WI38 (cell line): ENCODE measurements around the gene EFNA5.

Experiments
- H3K4me3 ChIP-seq: 2 replicates; pipeline ENCODE4 v1.5.1; 2011; ENCODE audit warnings: low read depth, mild to moderate bottlenecking, control low read depth, low read length
- TF ChIP-seq, protein P1 (sequence below): IDR thresholded peaks from 2 replicates; pipeline ENCODE4 v1.5.1; 2012; ENCODE audit warnings: low read depth, mild to moderate bottlenecking, control low read depth, low read length

The EFNA5 gene

DNA sequence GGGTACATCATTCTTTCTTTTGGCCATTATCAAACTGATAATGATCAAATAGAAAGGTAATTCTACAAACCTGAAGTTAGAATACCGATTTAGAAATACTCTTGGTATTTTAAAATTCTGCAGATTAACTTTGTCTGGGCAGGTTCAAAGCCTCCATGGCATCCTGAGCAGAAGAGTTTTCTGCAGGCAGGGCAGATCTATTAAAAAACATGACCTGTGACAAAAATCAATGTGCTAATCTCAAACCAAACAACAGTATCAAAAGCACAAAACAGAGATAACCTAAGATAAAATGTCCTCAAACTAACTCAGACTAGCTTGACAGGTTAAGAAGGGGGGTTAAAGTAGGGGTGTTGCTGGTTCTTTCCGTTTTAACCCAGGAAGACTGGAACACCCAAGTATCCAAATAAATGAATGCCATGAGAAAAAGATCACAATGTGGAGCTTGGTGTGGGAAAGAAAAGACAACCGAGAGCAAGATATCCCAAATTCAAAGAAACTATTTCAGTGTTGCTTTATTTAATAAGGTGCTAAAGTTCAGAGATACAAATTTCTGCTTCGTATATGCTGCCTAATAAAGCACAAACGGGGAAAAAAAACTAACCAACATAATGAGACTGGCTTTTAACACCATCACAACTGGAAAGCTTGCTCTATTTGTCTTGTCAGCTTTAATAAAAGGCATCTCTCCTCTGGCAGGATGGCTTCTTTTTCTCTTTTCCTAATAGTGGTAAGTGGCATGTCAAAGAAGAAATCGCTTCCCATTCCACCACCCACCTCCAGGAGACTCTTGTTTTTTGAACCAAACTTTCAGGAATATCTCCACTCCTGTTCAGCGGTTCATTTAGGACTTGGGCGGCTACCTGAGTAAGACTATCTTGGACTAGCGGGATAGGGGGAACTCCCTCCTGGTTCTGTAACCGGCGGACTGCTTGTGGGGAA, 2.3 kb downstream of the EFNA5 start:
- H3K4me3 ChIP-seq = peak overlapping the region; percentile 68
- TF ChIP-seq, protein P1, sequence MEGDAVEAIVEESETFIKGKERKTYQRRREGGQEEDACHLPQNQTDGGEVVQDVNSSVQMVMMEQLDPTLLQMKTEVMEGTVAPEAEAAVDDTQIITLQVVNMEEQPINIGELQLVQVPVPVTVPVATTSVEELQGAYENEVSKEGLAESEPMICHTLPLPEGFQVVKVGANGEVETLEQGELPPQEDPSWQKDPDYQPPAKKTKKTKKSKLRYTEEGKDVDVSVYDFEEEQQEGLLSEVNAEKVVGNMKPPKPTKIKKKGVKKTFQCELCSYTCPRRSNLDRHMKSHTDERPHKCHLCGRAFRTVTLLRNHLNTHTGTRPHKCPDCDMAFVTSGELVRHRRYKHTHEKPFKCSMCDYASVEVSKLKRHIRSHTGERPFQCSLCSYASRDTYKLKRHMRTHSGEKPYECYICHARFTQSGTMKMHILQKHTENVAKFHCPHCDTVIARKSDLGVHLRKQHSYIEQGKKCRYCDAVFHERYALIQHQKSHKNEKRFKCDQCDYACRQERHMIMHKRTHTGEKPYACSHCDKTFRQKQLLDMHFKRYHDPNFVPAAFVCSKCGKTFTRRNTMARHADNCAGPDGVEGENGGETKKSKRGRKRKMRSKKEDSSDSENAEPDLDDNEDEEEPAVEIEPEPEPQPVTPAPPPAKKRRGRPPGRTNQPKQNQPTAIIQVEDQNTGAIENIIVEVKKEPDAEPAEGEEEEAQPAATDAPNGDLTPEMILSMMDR = no peak

- TF ChIP-seq, protein P1 = no peak
- no peak overlapping the region for H3K4me3 ChIP-seq
These were observed 4.6 kb downstream of the EFNA5 start for GRCh38 chr5:107666051-107666655.

- no peak overlapping the region for H3K4me3 ChIP-seq
- TF ChIP-seq, protein P1 = no peak
These were observed 5.6 kb downstream of the EFNA5 start for GRCh38 chr5:107665036-107665570.

DNA sequence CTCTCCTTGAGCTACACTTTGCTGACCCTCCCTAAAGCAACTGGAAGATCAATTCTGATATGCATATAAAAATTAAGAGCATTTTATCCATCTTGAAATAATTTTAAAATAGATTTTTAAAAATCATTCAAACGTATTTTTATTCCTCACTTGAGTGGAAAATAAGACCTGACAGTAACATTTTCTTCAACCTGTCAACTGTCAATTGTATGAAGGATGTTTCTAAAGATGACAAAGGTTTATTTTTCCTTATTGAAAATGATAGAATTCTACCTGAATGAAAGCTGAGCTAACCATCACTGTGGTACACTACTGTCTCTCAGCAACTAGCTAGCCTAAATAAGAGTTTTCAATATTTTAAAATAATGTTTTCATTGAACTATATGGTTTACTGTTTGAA, 7.0 kb downstream of the EFNA5 start:
- H3K4me3 ChIP-seq = no peak overlapping the region
- TF ChIP-seq, protein P1 = no peak

- TF ChIP-seq, protein P1 = no peak
- no peak overlapping the region for H3K4me3 ChIP-seq
These were observed 9.1 kb downstream of the EFNA5 start for GRCh38 chr5:107661650-107662044.

DNA sequence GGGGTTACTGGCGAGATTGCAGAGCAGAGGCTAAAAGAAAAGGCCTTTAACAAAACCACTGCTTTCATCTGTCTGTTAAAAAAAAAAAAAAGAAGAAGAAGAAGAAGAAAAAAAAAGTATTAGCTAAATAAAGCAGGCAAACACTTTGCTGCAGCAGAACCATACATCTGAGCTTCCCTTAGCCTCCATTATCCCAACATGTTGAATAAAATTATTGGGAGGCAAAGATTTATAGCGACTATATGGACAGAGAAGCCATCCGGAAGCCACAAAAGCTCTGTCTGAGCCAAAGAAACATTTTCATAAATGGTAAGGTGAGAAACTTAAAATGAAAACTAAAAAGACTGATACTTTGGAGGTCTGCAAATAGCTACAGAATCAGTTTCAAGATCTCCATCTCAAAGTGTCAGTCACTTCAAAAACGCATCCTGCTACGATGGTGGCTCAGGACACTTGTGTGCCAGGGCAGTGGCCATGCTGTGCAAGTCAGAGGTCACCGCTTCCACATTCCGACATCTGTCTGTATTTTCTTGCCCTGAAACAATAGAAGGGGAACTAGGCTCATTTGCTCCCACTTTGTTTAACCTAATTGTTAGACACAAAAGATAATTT, 9.6 kb downstream of the EFNA5 start:
- H3K4me3 ChIP-seq = no peak overlapping the region
- TF ChIP-seq, protein P1 = no peak
